ENCODE results near the gene PFKL. TPM values are rescaled to one million over a fixed set of nuclear protein-coding genes. Genes with fewer than 3 reads are reported as not detected.

The PFKL gene
- total RNA-seq, 1 donor from 2014 or later = 48.7 TPM

- H3K4me2 ChIP-seq = no peak overlapping the region
- H3K27ac ChIP-seq = no peak overlapping the region
- H3K4me3 ChIP-seq = no peak overlapping the region
- H3K9me3 ChIP-seq (ENCODE audit: low read depth) = no peaks in the 10 kb centered on the region
- peaks cover 32% of the 10 kb centered on the region for H3K27me3 ChIP-seq
- no peaks in the 10 kb centered on the region for H3K36me3 ChIP-seq
- H3K27ac Mint-ChIP-seq = no peak overlapping the region
- no peak for DNase-seq (ENCODE audit: low spot score)
- H3K79me2 ChIP-seq (ENCODE audit: low read depth) = no peaks in the 10 kb centered on the region
- peaks cover 3% of the 10 kb centered on the region for H3K27me3 Mint-ChIP-seq (ENCODE audit: insufficient read depth, low read depth)
- H3K4me1 ChIP-seq = peaks cover 5% of the 10 kb centered on the region
- TF ChIP-seq CTCF (IDR thresholded peaks at IDR 0.05) (no peak), EZH2 (IDR thresholded peaks at IDR 0.05) (no peak), EZH2phosphoT487 (IDR thresholded peaks at IDR 0.05) (no peak)
- H2AFZ ChIP-seq (replicated peaks) = no peak overlapping the region
- peaks cover 1% of the 10 kb centered on the region for H3K4me1 Mint-ChIP-seq
- H3K9ac ChIP-seq = no peak overlapping the region
- no peak overlapping the region for H3K4me3 Mint-ChIP-seq
- H3K36me3 Mint-ChIP-seq = no peaks in the 10 kb centered on the region
- H4K20me1 ChIP-seq (ENCODE audit: low read depth) = peaks cover 5% of the 10 kb centered on the region
- no peaks in the 10 kb centered on the region for H3K9me3 Mint-ChIP-seq
- no peaks in the 10 kb centered on the region for H3F3A ChIP-seq (ENCODE audit: low read depth)
Observed at GRCh38 chr21:44289381-44290010, 10.4 kb upstream of the PFKL start.

- H3K27me3 Mint-ChIP-seq (ENCODE audit: insufficient read depth, low read depth) = peaks cover 3% of the 10 kb centered on the region
Observed at GRCh38 chr21:44290327-44291077, 9.4 kb upstream of the PFKL start.

GRCh38 chr21:44291078-44291935 is 8.5 kb upstream of the PFKL start:
- H3K4me3 ChIP-seq = no peak overlapping the region
- no peak overlapping the region for H3K27ac Mint-ChIP-seq
- no peak overlapping the region for H3K4me3 Mint-ChIP-seq

More at GRCh38 chr21:44290327-44291077, 9.4 kb upstream of the PFKL start:
- Histone ChIP-seq H3K27ac (no peak overlapping the region), H2AFZ (replicated peaks) (no peak overlapping the region), H3K4me2 (no peak overlapping the region), H3K36me3 (no peaks in the 10 kb centered on the region), H3K79me2 (ENCODE audit: low read depth) (no peaks in the 10 kb centered on the region), H4K20me1 (ENCODE audit: low read depth) (no peaks in the 10 kb centered on the region), H3K4me1 (peaks cover 2% of the 10 kb centered on the region), H3K4me3 (no peak overlapping the region), H3K9me3 (ENCODE audit: low read depth) (no peaks in the 10 kb centered on the region), H3K9ac (no peak overlapping the region), H3K27me3 (peaks cover 22% of the 10 kb centered on the region), H3F3A (ENCODE audit: low read depth) (no peaks in the 10 kb centered on the region)
- Mint-ChIP-seq H3K9me3 (no peaks in the 10 kb centered on the region), H3K4me3 (no peak overlapping the region), H3K4me1 (no peaks in the 10 kb centered on the region), H3K36me3 (no peaks in the 10 kb centered on the region), H3K27ac (no peak overlapping the region)
- TF ChIP-seq EZH2phosphoT487 (IDR thresholded peaks at IDR 0.05) = no peak
- TF ChIP-seq EZH2 (IDR thresholded peaks at IDR 0.05) = no peak
- no peak for TF ChIP-seq CTCF (IDR thresholded peaks at IDR 0.05)
- DNase-seq (ENCODE audit: low spot score) = no peak

More at GRCh38 chr21:44291078-44291935, 8.5 kb upstream of the PFKL start:
- Histone ChIP-seq H3K9ac (no peak overlapping the region), H2AFZ (replicated peaks) (no peak overlapping the region), H3K9me3 (ENCODE audit: low read depth) (no peaks in the 10 kb centered on the region), H4K20me1 (ENCODE audit: low read depth) (no peaks in the 10 kb centered on the region), H3K36me3 (no peaks in the 10 kb centered on the region), H3K79me2 (ENCODE audit: low read depth) (no peaks in the 10 kb centered on the region), H3F3A (ENCODE audit: low read depth) (no peaks in the 10 kb centered on the region), H3K27ac (no peak overlapping the region), H3K4me1 (no peaks in the 10 kb centered on the region), H3K27me3 (peaks cover 14% of the 10 kb centered on the region), H3K4me2 (no peak overlapping the region)
- H3K9me3 Mint-ChIP-seq = no peaks in the 10 kb centered on the region
- no peaks in the 10 kb centered on the region for H3K36me3 Mint-ChIP-seq
- no peak for TF ChIP-seq EZH2phosphoT487 (IDR thresholded peaks at IDR 0.05)
- no peak for TF ChIP-seq EZH2 (IDR thresholded peaks at IDR 0.05)
- H3K4me1 Mint-ChIP-seq = no peaks in the 10 kb centered on the region
- peaks cover 3% of the 10 kb centered on the region for H3K27me3 Mint-ChIP-seq (ENCODE audit: insufficient read depth, low read depth)
- no peak for DNase-seq (ENCODE audit: low spot score)

All from neural progenitor cell (in vitro differentiated cells).